ENCODE data around the gene DNAH14. TPM values are rescaled to one million over a fixed set of nuclear protein-coding genes. Genes with fewer than 3 reads are reported as not detected.
"Not testable (repeated sequence)": the region's sequence is repeated elsewhere in the genome, so short reads cannot be mapped to it uniquely, and the experiment has no call there.

DNAH14 gene
- total and polyA plus RNA-seq, 2 of the 13 experiments (the other 11 are each of a cell fraction or from before 2014, with no cell fraction given), result 4.5 to 27.5 TPM

- TF ChIP-seq FOXK1 (CRISPR knock-in tag; IDR thresholded peaks at IDR 0.05; ENCODE audit: borderline replicate concordance, low read depth), result peak; percentile 92
- TF ChIP-seq HNF1A (IDR thresholded peaks at IDR 0.05; ENCODE audit: low read depth); LCORL (IDR thresholded peaks at IDR 0.05): not testable (repeated sequence)
- TF ChIP-seq HNF1A (CRISPR knock-in tag; IDR thresholded peaks at IDR 0.05; ENCODE audit: borderline replicate concordance), result peak; percentile 64; the same call in 1 of the 2 replicates
- peak; percentile 79 for TF ChIP-seq TBX2 (CRISPR knock-in tag; IDR thresholded peaks at IDR 0.05; ENCODE audit: borderline replicate concordance)
- TF ChIP-seq FLYWCH1 (CRISPR knock-in tag; IDR thresholded peaks at IDR 0.05), result 0 out of 2 replicates have a peak, but pooled peaks have one; percentile 57
- TF ChIP-seq HOMEZ (CRISPR knock-in tag; IDR thresholded peaks at IDR 0.05; ENCODE audit: low read depth), result peak; percentile 93
- peak; percentile 49 for TF ChIP-seq ZNF605 (CRISPR knock-in tag; IDR thresholded peaks at IDR 0.05)
- 0 out of 2 replicates have a peak, but pooled peaks have one; percentile 28 for TF ChIP-seq ZNF441 (CRISPR knock-in tag; IDR thresholded peaks at IDR 0.05; ENCODE audit: borderline replicate concordance)
- TF ChIP-seq ZNF792 (CRISPR knock-in tag; IDR thresholded peaks at IDR 0.05), result peak; percentile 76; the same call in 1 of the 2 replicates
- TF ChIP-seq LCORL (CRISPR knock-in tag; IDR thresholded peaks at IDR 0.05), result peak; percentile 48; the same call in 1 of the 2 replicates
- peak; percentile 70; the same call in 1 of the 2 replicates for TF ChIP-seq RARA (CRISPR knock-in tag; IDR thresholded peaks at IDR 0.05)
- peak; percentile 47 for TF ChIP-seq NR2F6 (IDR thresholded peaks at IDR 0.05)
- TF ChIP-seq NR2F6 (CRISPR knock-in tag; IDR thresholded peaks at IDR 0.05), result peak; percentile 84
- peak; percentile 74 for TF ChIP-seq ZNF333 (CRISPR knock-in tag; IDR thresholded peaks at IDR 0.05; ENCODE audit: borderline replicate concordance)
- TF ChIP-seq ZNF501 (CRISPR knock-in tag; IDR thresholded peaks at IDR 0.05), result peak; percentile 65; the same call in 1 of the 2 replicates
- TF ChIP-seq RXRB (CRISPR knock-in tag; IDR thresholded peaks at IDR 0.05; ENCODE audit: borderline replicate concordance), result peak; percentile 61
- TF ChIP-seq ZNF580 (CRISPR knock-in tag; IDR thresholded peaks at IDR 0.05; ENCODE audit: borderline replicate concordance, low read depth), result peak; percentile 82
- 0 out of 2 replicates have a peak, but pooled peaks have one; percentile 47 for TF ChIP-seq TOPORS (CRISPR knock-in tag; IDR thresholded peaks at IDR 0.05)
- TF ChIP-seq ZNF317 (CRISPR knock-in tag; IDR thresholded peaks at IDR 0.05), result 0 out of 2 replicates have a peak, but pooled peaks have one; percentile 35
- 0 out of 2 replicates have a peak, but pooled peaks have one; percentile 57 for TF ChIP-seq ZNF230 (CRISPR knock-in tag; IDR thresholded peaks at IDR 0.05)
- peak; percentile 50; the same call in 1 of the 2 replicates for TF ChIP-seq SMAD3 (CRISPR knock-in tag; IDR thresholded peaks at IDR 0.05)
- TF ChIP-seq ARNT2 (CRISPR knock-in tag; IDR thresholded peaks at IDR 0.05; ENCODE audit: low read depth), result 0 out of 2 replicates have a peak, but pooled peaks have one; percentile 23
- 0 out of 2 replicates have a peak, but pooled peaks have one; percentile 26 for TF ChIP-seq ZNF543 (CRISPR knock-in tag; IDR thresholded peaks at IDR 0.05)
These were observed 16.3 kb downstream of the DNAH14 start (continued) for GRCh38 chr1:224945651-224946348.
